HepG2 (cell line): ENCODE data around the gene ALKBH5. TPM values are rescaled to one million over a fixed set of nuclear protein-coding genes. Genes with fewer than 3 reads are reported as not detected.

Experiments
- ATAD3A ChIP-seq: sonication (generic); formaldehyde crosslinking; IDR thresholded peaks from 2 replicates; pipeline ENCODE4 v1.4.0; 2020; ENCODE audit warnings: missing genetic modification reagents
- BCL6 ChIP-seq: IDR thresholded peaks from 2 replicates; pipeline ENCODE4 v1.6.1; 2016; ENCODE audit warnings: missing genetic modification reagents, missing compliant biosample characterization
- ELF1 ChIP-seq: sonication (generic); formaldehyde crosslinking; IDR thresholded peaks from 2 replicates; pipeline ENCODE4 v1.4.0; 2020; ENCODE audit warnings: missing genetic modification reagents
- FOSL1 ChIP-seq: sonication (generic); formaldehyde crosslinking; IDR thresholded peaks from 2 replicates; pipeline ENCODE4 v1.9.0; 2021; ENCODE audit warnings: missing genetic modification reagents, borderline replicate concordance
- GTF2F1 ChIP-seq: fragments of 150-350 bp; IDR thresholded peaks from 2 replicates; pipeline ENCODE4 v1.6.1; 2014; ENCODE audit warnings: low read length
- HDAC2 ChIP-seq: sonication (generic); formaldehyde crosslinking; IDR thresholded peaks from 2 replicates; pipeline ENCODE4 v1.4.0; 2020; ENCODE audit warnings: missing genetic modification reagents
- HMG20A ChIP-seq: IDR thresholded peaks from 2 replicates; pipeline ENCODE4 v1.6.1; 2016; ENCODE audit warnings: borderline replicate concordance
- IKZF4 ChIP-seq: sonication (generic); formaldehyde crosslinking; IDR thresholded peaks from 2 replicates; pipeline ENCODE4 v1.5.1; 2020; ENCODE audit warnings: borderline replicate concordance, mild to moderate bottlenecking, low read depth, missing genetic modification reagents; ENCODE audit errors: not compliant biosample characterization
- KLF9 ChIP-seq: IDR thresholded peaks from 2 replicates; pipeline ENCODE4 v1.6.1; 2016; ENCODE audit warnings: low read depth
- MAZ ChIP-seq, 2 experiments: sonication (generic) in 1 of 2; formaldehyde crosslinking in 1 of 2; IDR thresholded peaks; 2 replicates each; pipeline versions ENCODE4 v1.5.0 to v1.6.1; 2012 to 2020; ENCODE audit warnings: low read depth in 2 of 2, mild to moderate bottlenecking in 2 of 2, borderline replicate concordance in 1 of 2, improper control_type of control experiment in 1 of 2, low read length in 1 of 2, missing genetic modification reagents in 1 of 2, moderate library complexity in 1 of 2
- MBD4 ChIP-seq: IDR thresholded peaks from 2 replicates; pipeline ENCODE4 v1.6.1; 2012; ENCODE audit warnings: low read length, inconsistent platforms, borderline replicate concordance
- PRPF4 ChIP-seq: fragments of 200-400 bp; formaldehyde crosslinking; IDR thresholded peaks from 2 replicates; pipeline ENCODE4 v1.6.1; 2016; ENCODE audit warnings: low read length, low read depth; ENCODE audit not compliant: poor library complexity, severe bottlenecking
- RFXAP ChIP-seq: sonication (generic); formaldehyde crosslinking; IDR thresholded peaks from 2 replicates; pipeline ENCODE4 v1.4.0; 2020; ENCODE audit warnings: missing genetic modification reagents, borderline replicate concordance
- SETDB1 ChIP-seq: sonication (generic); formaldehyde crosslinking; IDR thresholded peaks from 2 replicates; pipeline ENCODE4 v1.5.1; 2020; ENCODE audit warnings: missing genetic modification reagents, mild to moderate bottlenecking, borderline replicate concordance
- SMAD3 ChIP-seq: sonication (generic); formaldehyde crosslinking; IDR thresholded peaks from 2 replicates; pipeline ENCODE4 v1.4.0; 2020; ENCODE audit warnings: missing genetic modification reagents
- SMC3 ChIP-seq: IDR thresholded peaks from 2 replicates; pipeline ENCODE4 v1.6.1; 2011; ENCODE audit warnings: low read length, improper control_type of control experiment
- ZNF160 ChIP-seq: sonication (generic); formaldehyde crosslinking; IDR thresholded peaks from 2 replicates; pipeline ENCODE4 v1.8.0; 2022; ENCODE audit warnings: mild to moderate bottlenecking, inconsistent platforms, missing genetic modification reagents
- ZNF264 ChIP-seq: sonication (generic); formaldehyde crosslinking; IDR thresholded peaks from 2 replicates; pipeline ENCODE4 v1.4.0; 2020; ENCODE audit warnings: missing genetic modification reagents
- ZNF510 ChIP-seq: sonication (generic); formaldehyde crosslinking; IDR thresholded peaks from 2 replicates; pipeline ENCODE4 v1.4.0; 2020; ENCODE audit warnings: low read depth, mild to moderate bottlenecking, missing genetic modification reagents
- ZNF550 ChIP-seq: sonication (generic); formaldehyde crosslinking; IDR thresholded peaks from 2 replicates; pipeline ENCODE4 v1.4.0; 2020; ENCODE audit warnings: mild to moderate bottlenecking, missing genetic modification reagents, borderline replicate concordance
- ZNF567 ChIP-seq: sonication (generic); formaldehyde crosslinking; IDR thresholded peaks from 2 replicates; pipeline ENCODE4 v1.8.1; 2023; ENCODE audit warnings: mild to moderate bottlenecking, missing genetic modification reagents, borderline replicate concordance
- ZNF629 ChIP-seq: sonication (generic); formaldehyde crosslinking; conservative IDR thresholded peaks from 2 replicates; pipeline ENCODE4 v1.5.0; 2020; ENCODE audit warnings: missing genetic modification reagents
- ZNF674 ChIP-seq: sonication (generic); formaldehyde crosslinking; IDR thresholded peaks from 2 replicates; pipeline ENCODE4 v1.5.0; 2020; ENCODE audit warnings: low read depth, mild to moderate bottlenecking, missing genetic modification reagents
- ZNF713 ChIP-seq: sonication (generic); formaldehyde crosslinking; IDR thresholded peaks from 2 replicates; pipeline ENCODE4 v1.4.0; 2020; ENCODE audit warnings: mild to moderate bottlenecking, missing genetic modification reagents
- polyA plus RNA-seq, 8 experiments: library from polyadenylated mRNA; depleted of rRNA in 3 of 8; stranded (reverse) in 7 of 8; unstranded in 1 of 8; fragments of >200 nt; fragmentation: Illumina TruSeq in 4 of 8; extraction: Trizol in 4 of 8; gene quantifications; 2 replicates each; pipeline versions ENCODE4 v1.2.1 to v1.2.3, GENCODE V29; 2011 to 2016; ENCODE audit warnings: low read depth in 4 of 8, missing spikeins in 1 of 8, mixed read lengths in 1 of 8; ENCODE audit not compliant: insufficient read depth in 1 of 8
- total RNA-seq, 5 experiments: library from RNA; depleted of rRNA; stranded (reverse); fragments of >200 nt; fragmentation: Illumina TruSeq; extraction: Trizol; gene quantifications; 2 replicates each; pipeline ENCODE4 v1.2.3, GENCODE V29; 2016; ENCODE audit warnings: low read depth in 1 of 5
- TF ChIP-seq, protein P1 (sequence below): sonication (generic); formaldehyde crosslinking; IDR thresholded peaks from 2 replicates; pipeline ENCODE4 v1.5.0; 2020; ENCODE audit warnings: mild to moderate bottlenecking, missing genetic modification reagents, moderate library complexity
- TF ChIP-seq, protein P2 (sequence below): sonication (generic); formaldehyde crosslinking; IDR thresholded peaks from 2 replicates; pipeline ENCODE4 v1.5.0; 2020; ENCODE audit warnings: mild to moderate bottlenecking, missing genetic modification reagents, borderline replicate concordance

Gene ALKBH5
- total and polyA plus RNA-seq, 2 of the 13 experiments (the other 11 are each of a cell fraction or from before 2014, with no cell fraction given), result 68.9 to 76.9 TPM

DNA sequence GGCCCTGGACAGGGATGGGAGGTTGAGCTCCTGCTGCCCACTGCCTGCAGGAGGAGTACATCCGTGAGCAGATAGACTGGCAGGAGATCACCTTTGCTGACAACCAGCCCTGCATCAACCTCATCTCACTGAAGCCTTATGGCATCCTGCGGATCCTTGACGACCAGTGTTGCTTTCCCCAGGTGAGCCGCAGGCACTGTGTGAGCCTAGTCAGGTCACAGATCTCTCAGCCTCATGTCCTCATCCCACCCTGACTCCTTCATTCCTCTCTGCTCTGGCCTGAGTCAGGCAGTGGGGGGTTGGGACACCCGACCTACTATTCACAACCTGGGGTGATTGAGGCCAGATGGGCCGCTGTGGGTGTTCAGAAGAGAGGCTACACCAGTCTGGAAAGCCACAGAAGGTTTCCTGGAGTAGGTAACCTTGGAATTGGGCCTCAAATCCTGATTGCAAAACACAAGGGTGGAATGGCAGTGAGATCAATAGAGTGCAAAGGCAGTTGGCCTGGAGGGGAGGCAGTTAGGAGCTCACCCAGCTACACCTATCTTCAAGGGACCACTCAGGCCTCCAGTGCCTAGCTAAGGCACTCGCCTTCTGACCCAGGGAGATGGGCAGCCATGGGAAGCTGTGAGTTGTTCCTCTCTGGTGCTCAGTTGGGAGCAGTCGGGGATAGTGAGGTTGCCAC, 45.4 kb upstream of the ALKBH5 start (continued):
- no peak for TF ChIP-seq SMC3
- peak; percentile 33; the same call in 1 of the 2 replicates for TF ChIP-seq HMG20A
- TF ChIP-seq PRPF4, result no peak
- TF ChIP-seq FOSL1 (CRISPR knock-in tag), result no peak
- TF ChIP-seq KLF9 (CRISPR knock-in tag), result no peak
- TF ChIP-seq, protein P1, sequence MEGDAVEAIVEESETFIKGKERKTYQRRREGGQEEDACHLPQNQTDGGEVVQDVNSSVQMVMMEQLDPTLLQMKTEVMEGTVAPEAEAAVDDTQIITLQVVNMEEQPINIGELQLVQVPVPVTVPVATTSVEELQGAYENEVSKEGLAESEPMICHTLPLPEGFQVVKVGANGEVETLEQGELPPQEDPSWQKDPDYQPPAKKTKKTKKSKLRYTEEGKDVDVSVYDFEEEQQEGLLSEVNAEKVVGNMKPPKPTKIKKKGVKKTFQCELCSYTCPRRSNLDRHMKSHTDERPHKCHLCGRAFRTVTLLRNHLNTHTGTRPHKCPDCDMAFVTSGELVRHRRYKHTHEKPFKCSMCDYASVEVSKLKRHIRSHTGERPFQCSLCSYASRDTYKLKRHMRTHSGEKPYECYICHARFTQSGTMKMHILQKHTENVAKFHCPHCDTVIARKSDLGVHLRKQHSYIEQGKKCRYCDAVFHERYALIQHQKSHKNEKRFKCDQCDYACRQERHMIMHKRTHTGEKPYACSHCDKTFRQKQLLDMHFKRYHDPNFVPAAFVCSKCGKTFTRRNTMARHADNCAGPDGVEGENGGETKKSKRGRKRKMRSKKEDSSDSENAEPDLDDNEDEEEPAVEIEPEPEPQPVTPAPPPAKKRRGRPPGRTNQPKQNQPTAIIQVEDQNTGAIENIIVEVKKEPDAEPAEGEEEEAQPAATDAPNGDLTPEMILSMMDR (CRISPR knock-in tag), result 0 out of 2 replicates have a peak, but pooled peaks have one; percentile 2
- no peak for TF ChIP-seq SMAD3 (CRISPR knock-in tag)
- 0 out of 2 replicates have a peak, but pooled peaks have one; percentile 39 for TF ChIP-seq RFXAP
- TF ChIP-seq ZNF510 (CRISPR knock-in tag), result no peak
- no peak for TF ChIP-seq ZNF550 (CRISPR knock-in tag)
- TF ChIP-seq ATAD3A (CRISPR knock-in tag), result no peak
- no peak for TF ChIP-seq IKZF4 (CRISPR knock-in tag)
- no peak for TF ChIP-seq ZNF567 (CRISPR knock-in tag)
- TF ChIP-seq ZNF629, result no peak; the same call in 1 of the 2 replicates
- no peak for TF ChIP-seq ZNF713 (CRISPR knock-in tag)
- TF ChIP-seq ZNF160 (CRISPR knock-in tag), result no peak
- no peak for TF ChIP-seq ZNF264 (CRISPR knock-in tag)
- no peak for TF ChIP-seq SETDB1 (CRISPR knock-in tag)
- peak; percentile 21; the same call in 1 of the 2 replicates for TF ChIP-seq ELF1
- peak; percentile 81; the same call in 1 of the 2 replicates for TF ChIP-seq HDAC2 (CRISPR knock-in tag)
- TF ChIP-seq, protein P2, sequence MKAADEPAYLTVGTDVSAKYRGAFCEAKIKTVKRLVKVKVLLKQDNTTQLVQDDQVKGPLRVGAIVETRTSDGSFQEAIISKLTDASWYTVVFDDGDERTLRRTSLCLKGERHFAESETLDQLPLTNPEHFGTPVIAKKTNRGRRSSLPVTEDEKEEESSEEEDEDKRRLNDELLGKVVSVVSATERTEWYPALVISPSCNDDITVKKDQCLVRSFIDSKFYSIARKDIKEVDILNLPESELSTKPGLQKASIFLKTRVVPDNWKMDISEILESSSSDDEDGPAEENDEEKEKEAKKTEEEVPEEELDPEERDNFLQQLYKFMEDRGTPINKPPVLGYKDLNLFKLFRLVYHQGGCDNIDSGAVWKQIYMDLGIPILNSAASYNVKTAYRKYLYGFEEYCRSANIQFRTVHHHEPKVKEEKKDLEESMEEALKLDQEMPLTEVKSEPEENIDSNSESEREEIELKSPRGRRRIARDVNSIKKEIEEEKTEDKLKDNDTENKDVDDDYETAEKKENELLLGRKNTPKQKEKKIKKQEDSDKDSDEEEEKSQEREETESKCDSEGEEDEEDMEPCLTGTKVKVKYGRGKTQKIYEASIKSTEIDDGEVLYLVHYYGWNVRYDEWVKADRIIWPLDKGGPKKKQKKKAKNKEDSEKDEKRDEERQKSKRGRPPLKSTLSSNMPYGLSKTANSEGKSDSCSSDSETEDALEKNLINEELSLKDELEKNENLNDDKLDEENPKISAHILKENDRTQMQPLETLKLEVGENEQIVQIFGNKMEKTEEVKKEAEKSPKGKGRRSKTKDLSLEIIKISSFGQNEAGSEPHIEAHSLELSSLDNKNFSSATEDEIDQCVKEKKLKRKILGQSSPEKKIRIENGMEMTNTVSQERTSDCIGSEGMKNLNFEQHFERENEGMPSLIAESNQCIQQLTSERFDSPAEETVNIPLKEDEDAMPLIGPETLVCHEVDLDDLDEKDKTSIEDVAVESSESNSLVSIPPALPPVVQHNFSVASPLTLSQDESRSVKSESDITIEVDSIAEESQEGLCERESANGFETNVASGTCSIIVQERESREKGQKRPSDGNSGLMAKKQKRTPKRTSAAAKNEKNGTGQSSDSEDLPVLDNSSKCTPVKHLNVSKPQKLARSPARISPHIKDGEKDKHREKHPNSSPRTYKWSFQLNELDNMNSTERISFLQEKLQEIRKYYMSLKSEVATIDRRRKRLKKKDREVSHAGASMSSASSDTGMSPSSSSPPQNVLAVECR, result peak; percentile 49; the same call in 1 of the 2 replicates
- TF ChIP-seq MBD4, result no peak
- TF ChIP-seq BCL6 (CRISPR knock-in tag), result peak; percentile 82
- TF ChIP-seq GTF2F1, result no peak
- no peak for TF ChIP-seq MAZ (IDR thresholded peaks at IDR 0.05; ENCODE audit: borderline replicate concordance, low read depth, low read length)
- TF ChIP-seq MAZ (CRISPR knock-in tag; IDR thresholded peaks at IDR 0.05; ENCODE audit: low read depth), result peak; percentile 64; the same call in 1 of the 2 replicates
- no peak for TF ChIP-seq ZNF674
